Uterus (tissue), 4 donors: ENCODE results near the gene SERAC1. TPM values are rescaled to one million over a fixed set of nuclear protein-coding genes. Genes with fewer than 3 reads are reported as not detected.

ENCODE experiments used
- DNase-seq, 2 donors: peaks; one replicate each; pipeline ENCODE4 v3.0.0-alpha.2; 2019 to 2020
- H3K27ac ChIP-seq, 2 donors: fragments of 200-600 bp; sonication (generic); 1 replicate in 1 of 2; 2 replicates in 1 of 2; pipeline ENCODE4 v1.5.1; 2016 to 2018
- H3K27me3 ChIP-seq, 2 donors: fragments of 200-600 bp; sonication (generic); one replicate each; pipeline ENCODE4 v1.5.1; 2018 to 2019; ENCODE audit warnings: control low read depth in 1 of 2
- H3K36me3 ChIP-seq, 2 donors: fragments of 200-600 bp; sonication (generic); one replicate each; pipeline ENCODE4 v1.5.1; 2019; ENCODE audit warnings: control low read depth in 1 of 2
- H3K4me1 ChIP-seq, 2 donors: fragments of 200-600 bp; sonication (generic); one replicate each; pipeline ENCODE4 v1.5.1; 2018 to 2019; ENCODE audit warnings: control low read depth in 1 of 2
- H3K4me3 ChIP-seq, 2 donors: fragments of 200-600 bp; sonication (generic); 1 replicate in 1 of 2; 2 replicates in 1 of 2; pipeline ENCODE4 v1.5.1; 2018 to 2019; ENCODE audit warnings: mild to moderate bottlenecking in 1 of 2
- H3K9me3 ChIP-seq, 2 donors: fragments of 200-600 bp; sonication (generic); one replicate each; pipeline ENCODE4 v1.5.1; 2019; ENCODE audit warnings: control low read depth in 1 of 2
- POLR2A ChIP-seq, 2 donors: fragments of 450-650 bp; IDR thresholded peaks; one replicate each; pipeline ENCODE4 v1.6.1; 2016; ENCODE audit warnings: antibody characterized with exemption in 2 of 2, mild to moderate bottlenecking in 1 of 2, moderate library complexity in 1 of 2
- intact Hi-C: fragments of 100-400 bp; cut with DNase I; formaldehyde crosslinking; loops from one replicate; pipeline ENCODE4 v1.15.1; 2023; ENCODE audit warnings: low total_unique reads
- total RNA-seq, 4 donors: library from RNA; depleted of rRNA in 3 of 4; stranded (reverse); fragments of >200 nt in 3 of 4; gene quantifications; one replicate each; pipeline versions ENCODE4 v1.1.0 to v1.2.4, GENCODE V29; 2014 to 2023
- TF ChIP-seq, protein P1 (sequence below), 4 experiments: fragments of 200-600 bp in 2 of 4; fragments of 450-650 bp in 2 of 4; sonication (generic) in 2 of 4; IDR thresholded peaks; one replicate each; pipeline ENCODE4 v1.5.1; 2016 to 2019; ENCODE audit warnings: antibody characterized with exemption in 4 of 4, mild to moderate bottlenecking in 2 of 4, moderate library complexity in 1 of 4
- donor health status: DM: yes; HTN: yes; CAD: no.

Gene SERAC1
- total RNA-seq, 4 donors from 2014 or later = 3.3 to 9.7 (median 8.9) TPM

DNA sequence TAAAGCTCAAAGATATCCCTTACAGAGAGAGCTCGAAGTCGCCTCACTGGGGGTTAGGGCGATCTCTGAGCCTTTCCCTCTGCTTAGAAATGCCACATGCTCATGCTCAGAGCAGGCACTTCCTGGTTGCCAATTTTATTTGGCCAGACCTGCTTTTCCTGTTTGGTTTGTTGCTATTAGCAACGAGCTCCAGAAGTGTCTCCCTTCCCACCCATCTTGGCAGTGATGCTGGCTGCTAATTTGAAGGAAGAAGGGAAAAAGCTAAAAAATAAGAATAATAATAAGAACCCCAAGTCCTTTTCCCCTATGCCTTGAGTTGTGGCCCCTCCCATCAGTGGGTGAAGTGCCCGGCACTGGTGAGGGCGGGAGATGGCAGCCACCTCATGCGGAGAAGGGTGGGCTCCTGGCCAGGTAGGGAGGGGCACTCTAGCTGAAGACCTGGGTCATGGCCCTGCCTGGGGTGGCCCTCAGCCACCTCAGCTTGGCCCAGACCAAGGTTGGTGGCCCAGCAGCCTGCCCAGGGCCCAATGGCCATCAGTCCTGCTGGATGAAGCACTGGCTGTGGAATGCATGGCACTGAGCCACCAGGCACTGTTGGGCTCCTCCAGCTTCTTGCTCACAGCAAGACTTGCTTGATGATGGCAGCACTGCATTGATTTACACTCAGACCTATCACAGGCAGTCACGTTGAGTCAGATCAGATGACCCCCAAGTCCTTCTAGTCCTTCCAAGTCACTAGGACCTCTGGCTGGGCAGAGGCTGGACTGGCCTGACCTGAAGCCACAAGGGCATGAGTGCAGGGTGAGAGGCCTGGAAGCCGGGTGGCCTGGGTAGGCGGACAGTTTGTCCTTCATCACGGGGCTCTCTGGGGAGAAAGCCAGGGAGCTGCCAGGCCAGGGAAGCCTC is 107.4 kb downstream of the SERAC1 start:
- TF ChIP-seq, protein P1, sequence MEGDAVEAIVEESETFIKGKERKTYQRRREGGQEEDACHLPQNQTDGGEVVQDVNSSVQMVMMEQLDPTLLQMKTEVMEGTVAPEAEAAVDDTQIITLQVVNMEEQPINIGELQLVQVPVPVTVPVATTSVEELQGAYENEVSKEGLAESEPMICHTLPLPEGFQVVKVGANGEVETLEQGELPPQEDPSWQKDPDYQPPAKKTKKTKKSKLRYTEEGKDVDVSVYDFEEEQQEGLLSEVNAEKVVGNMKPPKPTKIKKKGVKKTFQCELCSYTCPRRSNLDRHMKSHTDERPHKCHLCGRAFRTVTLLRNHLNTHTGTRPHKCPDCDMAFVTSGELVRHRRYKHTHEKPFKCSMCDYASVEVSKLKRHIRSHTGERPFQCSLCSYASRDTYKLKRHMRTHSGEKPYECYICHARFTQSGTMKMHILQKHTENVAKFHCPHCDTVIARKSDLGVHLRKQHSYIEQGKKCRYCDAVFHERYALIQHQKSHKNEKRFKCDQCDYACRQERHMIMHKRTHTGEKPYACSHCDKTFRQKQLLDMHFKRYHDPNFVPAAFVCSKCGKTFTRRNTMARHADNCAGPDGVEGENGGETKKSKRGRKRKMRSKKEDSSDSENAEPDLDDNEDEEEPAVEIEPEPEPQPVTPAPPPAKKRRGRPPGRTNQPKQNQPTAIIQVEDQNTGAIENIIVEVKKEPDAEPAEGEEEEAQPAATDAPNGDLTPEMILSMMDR (IDR thresholded peaks at IDR 0.05) = no peak
- TF ChIP-seq POLR2A (IDR thresholded peaks at IDR 0.05) = no peak
- no peaks in the 10 kb centered on the region for H3K27me3 ChIP-seq
- no peaks in the 10 kb centered on the region for H3K36me3 ChIP-seq
- peak; percentile 77 for DNase-seq
- H3K4me3 ChIP-seq = no peak overlapping the region
- H3K9me3 ChIP-seq = no peaks in the 10 kb centered on the region
- peaks cover 13 to 14% of the 10 kb centered on the region in 2 donors for H3K4me1 ChIP-seq
- peak overlapping the region; percentile 66 to 72 for H3K27ac ChIP-seq
- intact Hi-C loops = loop anchor here (10.0 kb wide), 1 partner anchor 86 kb away; no protein-coding TSS in a partner anchor

Other genes starting within 250 kb of the SERAC1 start
- 10 to 100 TPM in 2 of 4 donors, 1 to 10 TPM in 2; 9.5 to 32.2 (median 13.5) TPM for gene SYNJ2, start 186.4 kb downstream of the SERAC1 start, total RNA-seq
- 10 to 100 TPM in 1 of 4 donors, 1 to 10 TPM in 2, under 1 TPM in 1; 0.26 to 13.4 (median 3.9) TPM for gene GTF2H5, start 88 bp upstream of the SERAC1 start, total RNA-seq
- gene TULP4, start 144.2 kb upstream of the SERAC1 start, total RNA-seq = 100 to 1,000 TPM in 3 of 4 donors, 10 to 100 TPM in 1; 77.4 to 364 (median 129) TPM